Fibroblast of upper back skin (primary cell): ENCODE data around the gene PTPRH.
A peak's percentile ranks its signal among the peaks of the same experiment; 100 is the strongest.
"Not testable (repeated sequence)": the region's sequence is repeated elsewhere in the genome, so short reads cannot be mapped to it uniquely, and the experiment has no call there.

Source experiments
- DNase-seq: peaks from one replicate; pipeline ENCODE4 v3.0.0-alpha.2; 2013

PTPRH gene

DNA sequence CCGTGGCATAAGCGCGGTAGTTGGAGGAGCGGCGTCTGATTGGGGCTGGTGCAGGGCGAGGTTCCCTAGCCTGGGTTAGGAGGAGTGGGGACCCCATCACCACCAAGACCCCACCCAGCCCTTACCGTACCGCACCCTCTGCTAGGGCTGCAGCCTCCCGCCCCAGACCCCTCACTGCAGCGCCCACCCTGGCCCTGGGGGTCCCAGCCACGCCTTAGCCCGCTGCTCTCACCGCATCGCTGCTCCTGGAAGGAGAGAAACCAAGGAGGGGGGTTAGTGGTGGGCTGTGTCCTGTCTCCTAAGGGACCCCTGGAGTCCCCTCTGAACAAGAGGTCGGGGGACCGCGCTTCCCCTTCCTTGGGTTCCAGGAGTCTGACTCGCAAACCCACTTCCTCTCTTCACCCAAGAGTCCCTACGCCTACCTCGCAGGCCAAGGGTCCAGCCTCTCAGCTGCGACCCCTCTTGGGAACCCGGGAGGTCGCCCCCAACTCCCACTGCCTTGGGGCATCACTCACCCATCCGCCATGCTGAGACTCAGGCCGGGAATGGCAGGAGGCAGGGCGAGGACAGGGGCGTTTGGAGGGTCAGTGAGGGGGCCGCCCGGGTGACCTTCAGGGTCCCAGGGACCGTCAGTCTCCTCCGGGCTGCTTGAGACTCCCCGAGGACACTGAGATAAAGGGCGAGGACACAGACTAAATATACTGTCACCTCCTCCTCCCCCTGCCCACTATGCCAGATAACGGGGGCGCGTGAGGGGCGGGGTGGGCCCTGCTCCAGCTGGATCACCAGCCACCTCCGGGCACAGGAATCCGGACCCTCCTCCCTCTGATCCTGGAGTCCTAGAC, 52.0 kb downstream of the PTPRH start, which contains the start of gene TNNI3:
Gene TNNI3 (minus strand): TSS at position 669 of the 845 bp plus-strand sequence. CDS start 143 bp downstream, at position 526.
- DNase-seq, result no peak

DNA sequence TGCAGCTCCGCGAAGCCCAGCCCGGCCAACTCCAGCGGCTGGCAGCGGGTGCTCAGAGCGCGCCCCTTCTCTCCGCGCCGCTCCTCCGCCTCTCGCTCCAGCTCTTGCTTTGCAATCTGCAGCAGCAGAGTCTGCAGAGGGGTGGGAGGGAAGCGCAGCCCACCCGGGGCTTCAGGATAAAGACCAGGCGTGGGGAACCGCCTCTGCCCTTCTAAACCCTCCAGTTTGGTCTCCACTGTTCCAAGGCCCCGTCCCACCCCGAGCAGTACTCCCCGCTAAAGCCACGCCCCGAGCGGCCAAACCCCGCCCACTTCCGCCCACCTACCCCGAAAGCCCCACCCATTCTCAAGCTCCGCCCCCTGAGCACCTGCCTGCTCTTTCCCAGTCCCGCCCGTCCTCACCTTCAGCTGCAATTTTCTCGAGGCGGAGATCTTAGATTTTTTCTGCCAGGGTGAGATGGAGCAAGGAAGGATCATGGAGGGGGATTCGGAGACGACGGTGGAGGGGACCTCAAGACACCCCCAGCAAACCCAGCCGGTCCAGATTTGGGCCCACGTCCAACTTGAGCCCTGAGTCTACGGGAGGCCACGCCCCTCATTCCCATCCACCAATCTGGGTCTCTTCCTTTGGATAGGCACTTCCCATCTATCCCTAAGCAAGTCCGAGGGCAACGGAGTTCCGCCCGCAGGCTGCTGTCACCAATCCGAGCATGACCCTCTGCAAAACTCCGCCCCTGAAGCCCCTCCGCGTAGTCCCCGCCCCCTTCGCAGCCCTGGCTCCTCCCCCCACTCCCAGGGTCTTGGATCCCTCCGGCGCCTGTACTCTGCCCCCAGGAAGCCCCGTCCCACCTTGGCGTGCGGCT, 52.9 kb downstream of the PTPRH start:
- DNase-seq, result peak; percentile 29

DNA sequence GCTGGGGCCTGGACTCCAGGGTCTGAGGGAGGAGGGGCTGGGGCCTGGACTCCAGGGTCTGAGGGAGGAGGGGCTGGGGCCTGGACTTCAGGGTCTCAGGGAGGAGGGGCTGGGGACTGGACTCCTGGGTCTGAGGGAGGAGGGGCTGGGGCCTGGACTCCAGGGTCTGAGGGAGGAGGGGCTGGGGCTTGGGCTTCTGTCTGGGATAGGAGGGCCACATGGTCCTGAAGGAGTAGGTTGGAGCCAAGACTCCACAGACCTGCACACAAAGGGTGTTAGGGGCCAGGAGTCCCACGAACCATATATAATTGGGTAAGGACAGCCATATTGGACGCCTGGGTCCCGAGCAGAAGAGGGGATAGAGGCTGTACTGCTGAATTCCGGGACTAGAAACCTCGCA, 53.5 kb downstream of the PTPRH start:
- DNase-seq, result not testable (repeated sequence)

DNA sequence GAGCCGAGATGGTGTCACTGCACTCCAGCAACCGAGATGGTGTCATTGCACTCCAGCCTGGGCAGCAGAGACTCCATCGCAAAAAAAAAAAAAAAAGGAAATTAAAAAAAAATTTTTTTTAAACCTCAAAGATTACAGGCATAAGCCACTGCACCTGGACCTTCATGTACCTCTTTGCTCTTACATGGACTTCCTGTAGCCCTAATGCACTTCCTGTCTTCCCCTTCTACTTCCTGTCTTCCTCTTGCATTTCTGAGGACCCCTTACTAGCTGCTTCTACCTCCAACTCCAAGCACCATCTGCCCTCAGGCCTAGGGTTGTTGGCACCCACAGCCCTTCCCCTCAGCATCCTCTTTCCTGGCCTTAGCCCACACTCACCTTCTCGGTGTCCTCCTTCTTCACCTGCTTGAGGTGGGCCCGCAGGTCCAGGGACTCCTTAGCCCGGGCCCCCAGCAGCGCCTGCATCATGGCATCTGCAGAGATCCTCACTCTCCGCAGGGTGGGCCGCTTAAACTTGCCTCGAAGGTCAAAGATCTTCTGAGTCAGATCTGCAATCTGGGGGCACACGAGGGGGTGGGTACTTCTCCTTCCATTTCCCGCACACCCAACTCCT, 55.5 kb downstream of the PTPRH start:
- DNase-seq, result no peak

DNA sequence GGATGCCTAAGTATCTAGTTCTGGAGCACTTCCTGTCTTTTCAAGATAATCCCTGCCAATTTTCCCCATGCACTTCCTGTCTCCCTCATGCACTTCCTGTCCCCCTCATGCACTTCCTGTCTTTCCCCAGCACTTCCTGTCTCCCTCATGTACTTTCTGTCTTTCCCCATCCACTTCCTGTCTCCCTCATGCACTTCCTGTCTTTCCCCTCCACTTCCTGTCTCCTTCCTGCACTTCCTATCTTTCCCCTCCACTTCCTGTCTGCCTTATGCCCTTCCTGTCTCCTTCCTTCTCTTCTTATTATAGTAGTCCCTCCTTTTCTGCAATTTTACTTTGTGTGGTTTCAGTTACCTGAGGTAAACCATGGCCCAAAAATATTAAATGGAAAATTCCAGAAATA, 57.3 kb downstream of the PTPRH start:
- DNase-seq, result no peak

DNA sequence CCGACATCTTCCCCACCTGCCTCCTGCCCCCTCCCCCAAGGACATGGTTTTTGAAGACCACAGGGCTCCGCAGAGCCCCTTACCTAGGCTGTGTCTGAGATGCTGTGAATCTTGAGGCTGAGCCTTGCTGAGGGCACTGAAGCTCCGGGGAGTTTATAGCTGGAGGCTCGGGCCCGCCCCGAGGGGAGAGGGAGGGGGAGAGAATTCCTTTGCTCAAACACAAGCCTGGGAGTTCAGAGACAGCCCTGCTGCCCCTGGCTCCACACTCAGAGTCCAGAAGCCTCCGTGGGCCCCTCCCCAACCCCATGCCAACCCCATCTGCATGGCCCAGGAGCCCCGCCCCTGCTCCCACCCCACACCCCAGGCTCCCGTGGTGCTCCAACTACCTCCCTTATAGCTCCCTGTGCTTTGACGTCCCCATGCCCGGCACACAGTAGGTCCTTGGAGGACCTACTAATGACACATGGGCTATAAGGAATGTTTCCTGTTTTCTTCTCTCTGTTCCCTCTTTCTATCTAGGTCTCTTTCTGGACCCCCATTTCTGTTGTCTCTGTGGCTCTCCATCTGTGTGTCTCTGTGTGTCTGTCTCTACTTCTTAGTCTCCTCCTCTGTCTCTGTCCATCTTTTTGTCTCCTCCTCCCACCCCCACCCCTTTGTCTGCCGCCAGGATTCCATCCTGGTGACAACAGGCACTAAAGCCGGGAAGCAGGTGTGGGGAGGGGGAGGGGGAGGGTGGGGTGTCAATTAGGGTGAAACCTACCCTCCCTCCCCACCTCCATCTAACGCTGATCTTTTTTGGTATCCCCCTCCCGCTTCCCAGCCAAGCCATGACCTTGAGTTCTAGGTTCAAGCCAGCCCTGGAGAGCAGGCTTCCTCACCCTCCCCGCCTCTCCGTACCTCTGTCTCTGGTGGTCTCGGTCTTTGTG, 60.0 kb downstream of the PTPRH start, which contains the start of gene TNNT1:
Gene TNNT1 (minus strand): TSS at position 129 of the 926 bp plus-strand sequence. CDS start 2,049 bp downstream, outside the sequence.
- DNase-seq, result no peak

DNA sequence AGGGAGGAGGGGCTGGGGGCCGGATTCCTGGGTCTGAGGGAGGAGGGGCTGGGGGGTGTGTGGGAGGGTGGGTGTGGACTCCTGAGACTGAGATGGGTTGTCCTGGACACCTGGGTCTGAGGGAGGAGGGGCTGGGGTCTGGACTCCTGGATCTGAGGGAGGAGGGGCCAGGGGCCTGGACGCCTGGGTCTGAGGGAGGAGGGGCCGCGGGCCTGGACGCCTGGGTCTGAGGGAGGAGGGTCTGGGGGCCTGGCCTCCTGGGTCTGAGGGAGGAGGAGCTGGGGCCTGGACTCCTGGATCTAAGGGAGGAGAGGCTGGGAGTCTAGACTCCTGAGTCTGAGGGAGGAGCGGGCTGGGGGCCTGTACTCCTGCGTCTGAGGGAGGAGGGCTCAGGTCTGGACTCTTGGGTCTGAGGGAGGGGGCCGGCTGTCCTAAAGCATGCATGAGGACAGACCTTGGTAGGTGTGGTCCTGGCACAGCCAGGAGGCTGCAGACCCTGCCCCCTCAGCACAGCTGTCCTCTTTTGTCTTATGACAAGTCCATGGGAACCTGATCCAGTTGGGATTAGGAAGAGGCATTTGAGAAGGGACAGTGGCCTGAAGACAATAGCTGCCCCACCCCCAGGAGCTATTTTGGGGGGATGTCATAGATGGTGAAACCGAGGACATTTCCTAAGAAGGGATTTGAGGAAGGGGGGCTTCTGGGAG, 61.6 kb downstream of the PTPRH start:
- no peak for DNase-seq

DNA sequence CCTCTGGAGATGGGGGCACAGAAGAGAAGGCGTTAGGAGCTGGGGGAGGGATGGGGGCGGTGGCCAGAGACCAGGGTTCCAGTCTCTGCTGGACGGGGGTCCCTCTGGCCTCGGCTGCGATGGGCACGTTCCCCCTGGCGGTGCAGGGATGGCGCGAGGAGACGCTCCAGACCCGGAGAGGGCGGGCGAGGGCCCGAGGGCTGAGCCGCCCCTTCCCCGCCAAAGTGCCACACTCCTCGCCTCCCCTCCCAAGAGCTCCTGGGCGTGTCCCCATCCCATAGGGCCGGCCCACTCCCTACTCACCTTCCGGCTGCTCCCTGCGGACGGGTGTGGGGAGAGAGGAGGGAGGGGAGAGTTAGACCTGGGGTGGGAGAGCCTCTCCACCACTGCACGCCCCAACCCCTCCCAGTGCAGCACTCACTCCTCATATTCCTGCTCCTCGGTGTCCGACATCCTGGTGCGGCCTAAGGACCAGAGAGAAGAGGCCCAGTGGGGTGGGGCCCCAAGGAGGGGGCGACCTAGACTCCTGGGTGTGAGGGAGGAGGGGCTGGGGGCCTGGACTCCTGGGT, 62.5 kb downstream of the PTPRH start:
- DNase-seq, result no peak

DNA sequence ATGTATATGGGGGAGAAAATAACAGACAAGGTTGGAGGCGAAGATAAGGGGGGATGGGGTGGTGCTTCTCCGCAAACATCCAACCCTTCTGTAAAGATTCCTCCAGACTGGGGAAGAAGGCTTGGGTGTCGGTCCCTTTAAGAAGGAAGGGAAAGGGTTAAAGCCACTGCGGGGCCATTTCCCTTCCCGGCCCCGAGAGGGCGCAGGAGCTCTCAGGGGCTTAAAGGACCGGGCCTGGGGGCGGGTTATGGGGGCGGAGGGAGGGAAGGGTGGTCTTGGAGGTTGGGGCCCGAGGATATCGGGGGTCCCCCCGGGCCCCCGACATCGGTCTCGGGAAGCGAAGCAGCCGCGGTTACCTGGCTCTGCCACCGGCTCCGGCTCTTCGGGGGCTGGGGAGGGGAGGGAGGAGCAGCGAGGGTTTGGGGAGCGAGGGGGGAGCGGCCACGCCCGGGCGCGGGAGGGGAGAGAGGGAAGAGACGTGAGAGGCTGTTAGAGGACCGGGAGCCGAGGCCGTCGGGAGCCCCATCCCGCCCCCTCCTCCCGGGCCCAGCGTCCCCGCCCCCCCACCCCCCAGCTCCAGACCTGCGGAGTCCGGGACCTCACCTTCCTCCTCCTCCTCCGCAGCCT, 63.1 kb downstream of the PTPRH start:
- no peak for DNase-seq

DNA sequence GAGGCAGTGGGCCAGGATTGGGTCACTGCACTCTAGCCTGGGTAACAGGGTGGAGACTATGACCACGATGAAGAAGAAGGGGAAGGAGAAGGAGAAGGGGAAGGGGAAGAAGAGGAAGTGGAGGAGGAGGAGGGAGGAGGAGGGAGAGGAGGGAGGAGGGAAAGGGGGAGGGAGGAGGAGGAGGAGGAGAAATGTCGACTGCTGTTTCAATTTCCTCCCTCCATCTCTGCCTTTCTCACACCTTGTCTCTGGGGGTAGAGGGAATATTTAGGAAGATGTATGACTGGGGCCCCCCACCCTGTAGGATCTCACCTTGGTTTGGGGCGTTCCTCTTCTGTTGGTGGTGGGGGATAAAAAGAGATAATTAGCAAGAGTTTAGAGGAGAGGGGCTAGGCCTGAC, 64.1 kb downstream of the PTPRH start:
- no peak for DNase-seq

DNA sequence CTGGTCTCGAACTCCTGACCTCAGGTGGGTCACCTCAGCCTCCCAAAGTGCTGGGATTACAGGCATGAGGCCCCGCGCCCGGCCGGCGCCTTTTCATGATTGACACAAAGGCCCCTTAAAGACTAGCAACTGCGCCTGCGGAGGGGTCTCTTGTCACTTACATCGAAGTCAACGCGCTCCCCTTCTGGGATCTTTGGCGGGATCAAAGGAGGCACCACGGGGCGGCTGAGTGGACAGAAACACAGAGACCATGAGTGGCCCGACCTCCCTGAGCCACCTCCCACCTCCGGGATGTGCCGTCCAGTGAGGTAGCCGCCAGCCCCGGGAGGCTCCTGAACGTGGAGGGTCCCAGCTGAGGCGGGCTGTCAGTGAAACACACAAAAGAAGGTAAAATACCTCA, 67.6 kb downstream of the PTPRH start:
- no peak for DNase-seq

DNA sequence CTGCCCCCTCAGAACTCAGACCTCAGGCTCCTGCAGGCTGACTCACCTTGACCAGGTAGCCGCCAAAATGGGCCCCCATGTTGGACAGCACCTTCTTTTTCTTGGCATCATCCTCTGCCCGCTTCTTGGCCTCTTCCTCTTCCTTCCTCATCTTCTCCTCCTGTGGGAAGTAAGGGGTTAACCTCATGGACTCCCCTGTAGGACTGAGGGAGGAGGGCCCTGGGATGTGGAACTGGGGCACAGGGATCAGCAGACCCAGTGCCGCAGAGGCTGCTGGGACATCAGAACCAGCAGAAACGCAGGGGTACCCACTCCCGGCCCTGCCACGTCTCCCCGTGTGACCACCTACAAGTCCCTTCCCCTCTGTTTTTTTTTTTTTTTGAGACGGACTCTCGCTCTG, 71.4 kb downstream of the PTPRH start:
- DNase-seq, result no peak

DNA sequence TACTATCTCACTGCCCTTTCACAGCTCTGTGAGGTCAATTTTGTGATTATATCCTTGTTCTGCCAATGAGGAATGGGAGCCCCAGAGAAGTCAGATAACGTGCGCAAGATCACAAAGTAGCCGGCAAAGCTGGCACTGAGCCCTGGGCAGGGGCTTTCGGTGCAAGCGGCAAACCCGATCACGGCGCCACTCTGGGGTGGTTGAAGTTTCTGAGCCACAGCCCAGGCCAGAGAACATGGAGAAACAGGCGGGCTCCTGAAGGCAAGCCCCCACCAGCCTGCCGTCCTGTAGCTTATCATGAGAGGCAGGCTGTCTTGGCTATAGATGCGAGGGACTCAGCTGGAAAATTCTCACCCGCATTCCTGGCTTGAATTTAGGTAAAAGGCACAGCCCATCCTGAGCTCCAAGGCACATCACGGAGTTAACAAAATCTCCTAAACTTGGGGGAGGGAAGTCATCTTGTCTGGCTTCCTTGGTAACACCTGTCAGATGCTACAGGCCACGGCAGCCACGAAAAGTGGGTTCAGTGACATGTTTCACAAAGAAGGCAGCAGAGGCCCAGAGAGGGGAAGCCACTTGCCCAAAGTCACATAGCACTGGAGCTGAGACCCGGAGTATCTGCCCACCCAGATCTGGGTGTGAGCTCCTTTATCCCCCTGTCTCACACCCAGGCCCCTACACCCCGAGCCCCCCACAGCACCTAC, 72.8 kb downstream of the PTPRH start:
- DNase-seq, result no peak

DNA sequence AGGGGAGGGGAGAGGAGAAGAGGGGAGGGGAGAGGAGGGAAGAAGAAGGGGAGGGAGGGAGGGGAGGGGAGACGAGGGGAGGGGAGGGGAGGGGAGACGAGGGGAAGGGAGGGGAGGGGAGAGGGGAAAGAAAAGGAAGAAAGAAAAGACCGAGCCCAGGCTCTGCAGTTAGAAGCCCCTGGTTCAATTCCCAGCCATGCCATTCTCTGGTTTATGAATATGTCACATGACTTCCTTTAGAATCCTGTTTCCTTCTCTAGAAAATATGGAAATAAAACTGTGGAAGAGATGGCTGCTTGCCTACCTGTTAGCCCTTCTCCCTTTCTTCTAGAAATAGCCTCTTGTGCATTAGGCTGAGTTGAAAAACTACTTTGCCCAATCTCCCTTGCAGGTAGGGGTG, 74.6 kb downstream of the PTPRH start:
- DNase-seq, result no peak

DNA sequence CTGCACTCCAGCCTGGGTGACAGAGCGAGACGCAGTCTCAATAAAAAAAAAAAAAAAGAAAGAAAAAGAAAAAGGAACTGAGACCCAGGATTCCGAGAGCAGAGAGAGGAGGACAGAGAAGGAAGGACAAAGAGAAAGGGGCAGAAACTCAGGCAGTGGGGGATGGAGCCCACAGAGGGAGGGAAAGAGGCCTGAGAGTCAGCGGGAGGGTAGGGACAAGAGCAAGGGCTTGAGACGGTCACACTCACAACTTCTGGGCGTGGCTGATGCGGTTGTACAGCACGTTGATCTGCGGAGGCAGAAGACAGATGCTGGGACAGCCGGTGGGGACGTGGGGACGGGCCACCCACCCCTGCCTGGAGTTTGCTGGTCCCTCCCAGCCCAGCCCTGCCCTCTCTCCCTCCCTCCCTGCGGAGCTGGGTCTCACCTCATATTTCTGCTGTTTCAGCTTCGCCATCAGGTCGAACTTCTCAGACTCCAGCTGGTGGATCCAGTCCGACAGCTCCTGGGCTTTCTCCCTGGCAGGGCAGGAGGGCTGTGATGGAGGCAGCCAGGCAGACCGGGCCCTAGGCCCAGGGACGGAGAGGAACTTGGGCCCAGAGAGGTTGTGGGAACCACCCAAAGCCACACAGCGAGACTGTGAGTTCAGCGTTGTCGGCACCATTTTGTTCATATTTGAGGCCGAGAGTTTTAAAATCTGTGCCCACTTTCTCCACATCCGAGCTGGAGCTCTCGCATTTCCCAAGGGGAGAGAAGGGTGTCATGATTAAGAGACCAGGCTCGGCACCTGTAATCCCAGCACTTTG, 75.5 kb downstream of the PTPRH start:
- no peak for DNase-seq

DNA sequence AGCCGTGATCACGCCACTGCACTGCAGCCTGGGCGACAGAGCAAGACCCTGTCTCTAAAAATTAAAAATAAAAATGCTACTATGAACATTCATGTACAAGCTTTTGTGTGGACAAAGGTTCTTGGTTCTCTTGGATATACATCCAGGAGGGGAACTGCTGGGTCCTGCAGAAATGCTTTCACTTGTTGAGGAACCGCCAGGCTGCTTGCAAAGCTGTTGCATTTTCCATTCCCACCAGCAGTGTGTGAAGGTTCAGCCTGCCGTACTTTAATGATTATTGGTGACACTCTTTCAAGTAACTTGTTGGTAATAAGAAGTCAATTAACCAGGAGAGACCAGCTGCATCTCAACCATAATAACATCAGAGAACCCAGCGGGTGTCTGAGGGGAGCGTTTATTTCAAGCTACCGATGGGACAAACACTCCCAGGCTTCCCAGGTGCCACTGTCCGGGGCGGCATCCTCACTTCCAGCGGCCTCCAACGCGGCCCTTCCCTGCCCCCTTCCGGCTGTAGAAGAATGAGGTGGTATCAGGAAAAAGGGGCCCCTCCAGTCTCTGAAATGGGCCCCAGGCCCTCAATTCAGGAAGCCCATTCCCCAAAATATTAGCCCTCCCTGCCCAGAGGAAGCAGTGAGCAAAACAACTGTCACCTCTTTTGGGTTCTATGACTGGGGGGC, 76.7 kb downstream of the PTPRH start:
- DNase-seq, result no peak

DNA sequence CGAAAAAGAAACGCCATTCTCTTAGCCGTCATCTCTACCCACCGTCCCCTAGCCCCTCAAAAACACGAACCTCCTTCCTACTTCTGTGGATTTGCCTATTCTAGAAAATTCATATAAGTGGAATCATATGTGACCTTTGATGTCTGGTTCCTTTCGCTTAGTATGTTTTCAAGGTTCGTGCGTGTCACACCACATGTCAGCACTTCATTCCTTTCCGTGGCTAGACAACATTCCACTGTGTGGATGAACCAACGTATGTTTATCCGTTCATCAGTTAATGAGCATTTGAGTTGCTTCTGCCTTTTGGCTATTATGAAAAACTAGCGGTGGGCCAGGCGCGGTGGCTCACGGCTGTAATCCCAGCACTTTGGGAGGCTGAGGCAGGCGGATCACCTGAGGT, 77.9 kb downstream of the PTPRH start:
- peak; percentile 71 for DNase-seq
